ENCODE data around the gene GALNT14.
A peak's percentile ranks its signal among the peaks of the same experiment; 100 is the strongest.
"Not testable (repeated sequence)": the region's sequence is repeated elsewhere in the genome, so short reads cannot be mapped to it uniquely, and the experiment has no call there.

Gene GALNT14

DNA sequence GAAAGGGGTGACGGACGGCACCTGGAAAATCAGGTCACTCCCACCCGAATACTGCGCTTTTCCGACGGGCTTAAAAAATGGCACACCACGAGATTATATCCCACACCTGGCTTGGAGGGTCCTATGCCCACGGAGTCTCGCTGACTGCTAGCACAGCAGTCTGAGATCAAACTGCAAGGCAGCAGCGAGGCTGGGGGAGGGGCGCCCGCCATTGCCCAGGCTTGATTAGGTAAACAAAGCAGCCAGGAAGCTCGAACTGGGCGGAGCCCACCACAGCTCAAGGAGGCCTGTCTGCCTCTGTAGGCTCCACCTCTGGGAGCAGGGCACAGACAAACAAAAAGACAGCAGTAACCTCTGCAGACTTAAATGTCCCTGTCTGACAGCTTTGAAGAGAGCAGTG is 233.8 kb downstream of the GALNT14 start:
- DNase-seq (ENCODE audit: low read depth in 1 of 2, low spot score in 1 of 2), result not testable (repeated sequence)

DNA sequence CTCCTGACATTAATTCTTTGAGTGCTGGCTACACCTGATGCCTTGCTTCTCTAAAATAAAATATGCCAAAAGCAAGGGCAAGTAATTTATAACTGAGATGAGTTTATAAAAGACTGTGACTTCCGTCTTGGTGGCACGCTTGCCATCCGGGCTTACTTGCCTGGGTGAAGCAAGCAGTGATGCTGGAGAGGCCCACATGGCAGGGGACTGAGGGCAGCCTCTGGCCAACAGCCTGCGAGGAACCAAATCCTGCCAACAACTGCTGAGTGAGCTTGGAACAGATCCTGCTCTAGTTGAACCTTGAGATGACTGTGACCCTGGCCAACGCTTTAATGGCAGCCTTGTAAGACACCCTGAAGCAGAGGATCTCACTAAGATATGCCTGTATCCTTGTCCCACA is 234.9 kb downstream of the GALNT14 start:
- no peak for DNase-seq (ENCODE audit: low read depth in 1 of 2, low spot score in 1 of 2)

DNA sequence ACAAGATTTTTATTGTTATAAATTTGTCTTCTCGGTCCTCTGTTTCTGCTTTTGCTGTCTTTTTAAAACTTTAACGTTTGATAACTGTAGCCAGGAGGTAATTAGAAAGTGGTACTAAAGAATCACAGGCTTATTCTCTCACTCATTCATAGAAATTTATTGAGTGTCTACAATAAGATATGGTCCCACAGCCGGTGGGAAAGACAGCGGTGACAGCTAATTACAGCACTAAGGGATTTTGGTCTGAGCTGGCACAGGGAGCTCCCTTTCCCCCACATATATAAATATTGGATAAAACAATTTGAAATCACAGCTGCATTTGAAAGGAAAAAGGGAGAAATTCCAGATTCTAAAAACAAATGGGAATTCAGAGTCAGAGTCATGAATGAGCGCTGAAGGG is 237.9 kb downstream of the GALNT14 start:
- DNase-seq (ENCODE audit: low read depth in 1 of 2, low spot score in 1 of 2), result no peak

DNA sequence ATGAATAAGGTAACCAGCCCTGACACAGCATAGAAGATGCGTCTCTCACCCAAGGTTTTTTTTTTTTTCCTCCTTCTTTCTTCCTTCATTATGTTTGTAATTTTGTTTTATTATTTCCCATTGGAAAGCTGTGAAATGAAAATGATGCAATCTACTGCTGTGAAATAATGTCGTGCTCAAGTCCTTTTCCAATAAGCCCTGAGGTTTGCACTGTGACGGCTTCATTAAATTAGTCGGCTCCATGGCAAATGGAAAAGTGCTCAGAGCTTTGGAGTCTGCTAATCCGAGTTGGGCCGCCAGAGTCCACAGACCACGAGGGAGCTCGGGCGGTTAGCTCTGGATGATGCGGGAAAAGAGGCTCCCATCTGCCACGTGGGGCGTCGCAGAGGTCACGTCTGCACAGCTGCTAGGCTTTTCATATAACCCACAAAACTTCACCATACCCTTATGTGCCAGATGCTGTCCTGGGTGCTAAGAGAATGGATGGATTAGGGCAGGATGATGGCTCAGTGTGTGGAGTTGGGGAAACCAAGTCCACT is 238.7 kb downstream of the GALNT14 start:
- no peak for DNase-seq (ENCODE audit: low read depth in 1 of 2, low spot score in 1 of 2)

DNA sequence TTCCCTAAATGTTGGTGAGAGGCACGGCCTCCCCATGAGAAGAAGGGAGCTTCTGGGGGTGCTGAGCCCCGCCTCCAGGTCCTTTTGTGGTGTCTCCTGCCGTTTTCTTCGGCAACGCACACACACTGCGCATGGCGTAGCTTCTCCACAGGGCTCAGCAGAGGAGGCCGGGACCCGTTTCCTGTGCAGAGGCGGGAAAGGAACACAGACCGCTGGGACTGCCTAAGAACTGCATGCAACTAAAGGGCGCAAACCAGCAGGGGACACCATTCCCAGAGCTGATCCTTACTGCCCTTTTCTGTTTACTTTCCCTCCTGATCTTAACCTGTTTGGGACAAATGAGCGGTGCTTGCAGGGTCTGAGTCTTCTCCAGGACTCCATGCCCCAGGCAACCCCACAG is 240.7 kb downstream of the GALNT14 start:
- DNase-seq (ENCODE audit: low read depth in 1 of 2, low spot score in 1 of 2), result no peak

DNA sequence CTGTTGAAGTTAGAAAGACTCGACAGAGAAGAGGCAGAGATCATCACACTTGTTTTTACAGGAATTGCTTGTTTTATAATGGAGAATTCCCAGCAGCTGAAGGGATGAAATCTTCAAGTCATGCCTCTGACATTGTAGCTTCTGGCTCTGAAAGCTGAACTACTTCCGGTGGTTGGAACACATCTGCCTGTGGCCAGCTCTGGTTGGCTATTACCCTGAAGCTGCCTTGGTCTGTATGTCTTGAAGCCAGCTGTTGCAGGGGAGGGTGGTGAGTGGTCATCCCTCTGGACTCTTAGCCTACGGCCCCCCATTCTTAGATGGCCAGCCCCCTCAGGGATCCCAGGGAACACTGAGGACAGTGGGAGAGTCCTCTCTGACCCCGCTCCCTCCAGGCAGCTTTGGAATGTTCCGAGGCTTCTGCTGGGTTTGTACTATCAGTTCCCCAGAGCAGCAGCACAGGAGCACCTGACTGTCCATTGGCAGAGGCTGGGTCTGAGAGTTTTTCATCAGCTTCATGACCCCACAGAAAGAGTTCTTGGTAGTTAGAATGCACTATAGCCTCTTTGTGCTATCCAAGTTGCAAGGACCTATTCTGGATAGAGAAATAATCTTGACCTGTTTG is 243.6 kb downstream of the GALNT14 start:
- no peak for DNase-seq (ENCODE audit: low read depth in 1 of 2, low spot score in 1 of 2)

DNA sequence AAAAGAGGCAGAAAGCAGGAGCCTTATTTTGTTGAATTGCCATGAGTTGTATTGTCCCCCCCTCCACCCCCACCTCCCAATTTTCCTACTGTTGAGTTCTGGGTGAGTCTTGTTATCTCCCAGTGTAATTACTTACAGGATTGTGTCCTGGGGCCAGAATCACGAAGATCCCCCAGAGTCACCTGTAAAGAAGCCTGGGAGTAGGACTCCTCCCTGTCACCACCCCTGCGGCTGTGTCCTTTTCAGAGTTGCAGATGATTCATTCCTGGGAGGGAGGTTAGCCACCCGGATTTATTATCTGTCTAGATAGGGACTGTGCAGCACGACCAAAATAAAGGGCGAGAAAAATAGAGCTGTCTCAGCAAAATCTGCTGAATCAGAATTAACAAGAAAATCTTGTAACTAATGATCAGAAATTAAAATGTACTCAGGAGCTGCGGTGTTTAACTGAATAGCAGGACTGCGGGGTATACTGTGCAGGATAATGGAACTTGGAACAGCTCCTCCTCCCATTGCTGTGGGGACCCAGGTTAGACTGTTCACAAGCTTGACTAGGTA is 249.3 kb downstream of the GALNT14 start:
- DNase-seq (ENCODE audit: low read depth in 1 of 2, low spot score in 1 of 2), result no peak

DNA sequence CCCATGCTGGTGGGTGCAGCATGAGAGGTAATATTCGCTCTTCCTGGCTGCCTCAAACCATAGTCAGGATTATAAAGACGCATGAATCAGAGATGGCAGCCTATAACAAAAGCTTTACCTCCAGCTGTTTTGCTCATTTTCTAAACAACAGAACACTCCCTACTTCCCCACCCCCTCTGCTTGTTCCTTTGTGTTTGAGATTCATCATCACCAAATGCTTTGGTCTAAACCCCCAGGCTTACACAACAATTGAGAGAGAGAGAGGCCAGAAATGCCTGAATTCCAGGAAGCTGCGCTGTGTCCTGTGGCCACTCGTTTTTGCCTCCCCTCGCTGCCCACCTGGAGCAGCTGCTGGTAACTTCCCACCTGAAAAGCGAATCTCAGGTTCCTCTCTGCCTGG is 252.2 kb downstream of the GALNT14 start:
- no peak for DNase-seq (ENCODE audit: low read depth in 1 of 2, low spot score in 1 of 2)

DNA sequence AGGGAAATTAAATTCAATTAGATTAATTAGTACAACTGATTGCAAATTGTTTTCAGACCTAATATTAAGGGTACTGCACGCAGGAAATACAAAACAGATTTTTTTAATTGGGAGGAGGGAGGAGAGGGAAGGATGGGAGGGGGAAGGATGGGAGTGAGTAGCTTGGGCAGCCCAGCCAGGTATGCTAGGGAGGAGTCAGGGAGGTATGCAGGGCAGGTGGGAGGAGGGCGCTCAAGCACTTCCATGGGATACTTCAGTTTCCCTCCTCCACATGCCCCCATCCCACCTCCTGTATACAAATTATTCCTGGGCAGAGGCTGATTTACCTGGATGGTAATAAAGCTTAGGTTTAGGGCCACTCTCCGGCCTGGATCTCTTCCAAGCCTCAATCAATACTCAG is 254.4 kb downstream of the GALNT14 start:
- DNase-seq (ENCODE audit: low read depth in 1 of 2, low spot score in 1 of 2), result no peak

DNA sequence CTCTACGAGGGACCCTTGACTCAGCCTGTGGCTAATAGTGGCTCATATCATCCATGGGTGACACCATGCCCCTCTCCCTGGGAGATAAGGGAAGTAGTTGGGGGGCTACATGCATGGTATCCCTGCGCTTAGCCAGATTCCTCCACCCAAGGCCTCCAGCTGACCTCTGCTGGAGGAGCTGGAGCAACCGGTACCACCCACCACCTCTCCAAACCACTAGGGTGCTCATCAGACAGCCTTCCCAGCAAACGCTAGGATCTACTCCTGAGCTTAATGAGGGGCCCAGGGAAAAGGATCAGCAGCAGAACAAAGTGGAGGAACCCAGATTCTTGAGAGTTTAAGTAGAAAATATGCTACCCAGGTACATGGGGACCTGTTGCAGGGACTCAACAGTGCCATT is 255.1 kb downstream of the GALNT14 start:
- DNase-seq (ENCODE audit: low read depth in 1 of 2, low spot score in 1 of 2), result no peak

DNA sequence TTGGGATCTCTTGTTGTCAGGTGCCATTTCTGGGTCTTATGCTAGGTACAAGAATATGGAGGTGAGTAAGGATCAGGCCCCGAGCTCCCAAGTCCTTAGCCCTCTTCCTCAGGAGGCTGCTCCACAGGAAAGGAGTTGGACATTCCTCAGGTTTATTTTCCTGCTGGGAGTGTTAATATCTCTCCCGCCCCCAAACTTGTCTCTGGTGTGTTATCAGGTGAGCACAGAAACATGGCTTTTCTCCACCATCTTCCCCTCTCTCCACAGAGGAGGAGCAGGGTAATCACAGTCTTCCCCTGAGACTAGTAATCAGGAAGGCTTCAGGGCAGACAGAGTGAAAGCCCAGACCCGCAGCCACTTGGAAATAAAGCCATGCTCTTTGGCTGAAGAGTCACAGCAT is 257.7 kb downstream of the GALNT14 start:
- DNase-seq (ENCODE audit: low read depth in 1 of 2, low spot score in 1 of 2), result no peak

DNA sequence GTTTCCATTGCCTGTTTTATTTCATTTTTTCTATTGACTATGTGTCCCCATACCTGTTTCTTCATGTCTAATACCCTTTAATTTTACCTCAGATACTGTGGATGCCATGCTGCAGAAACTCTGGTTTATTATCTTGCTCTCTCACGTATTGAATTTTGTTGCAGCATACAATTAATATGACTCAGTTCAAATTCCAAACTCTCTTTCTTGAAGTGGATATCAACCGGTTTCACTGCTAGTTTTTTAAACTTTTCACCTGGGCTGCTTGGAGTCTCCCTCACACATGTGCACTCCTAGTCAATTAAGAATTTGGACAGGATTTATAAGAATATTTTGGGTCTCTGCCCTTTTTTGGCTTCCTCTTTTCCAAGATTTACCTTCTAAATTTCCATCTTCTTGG is 260.4 kb downstream of the GALNT14 start:
- DNase-seq (ENCODE audit: low read depth in 1 of 2, low spot score in 1 of 2), result no peak

DNA sequence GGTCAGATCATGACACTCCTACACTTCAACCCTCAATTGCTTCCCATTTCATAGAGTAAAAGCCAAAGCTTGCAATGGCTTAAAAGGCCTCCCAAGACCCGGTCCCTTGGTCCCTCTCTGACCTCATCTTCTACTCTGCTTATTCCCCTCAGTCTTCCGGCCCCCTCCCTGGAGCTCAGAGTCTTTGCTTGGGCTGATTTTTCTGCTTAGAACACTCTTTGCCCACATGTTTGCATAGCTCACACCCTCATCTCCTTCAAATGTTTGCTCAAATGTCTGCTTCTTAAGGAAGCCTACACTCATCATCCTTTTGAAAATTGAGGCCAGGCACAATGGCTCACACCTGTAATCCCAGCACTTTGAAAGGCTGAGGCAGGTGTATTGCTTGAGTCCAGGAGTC is 265.4 kb downstream of the GALNT14 start:
- DNase-seq (ENCODE audit: low read depth in 1 of 2, low spot score in 1 of 2), result no peak

DNA sequence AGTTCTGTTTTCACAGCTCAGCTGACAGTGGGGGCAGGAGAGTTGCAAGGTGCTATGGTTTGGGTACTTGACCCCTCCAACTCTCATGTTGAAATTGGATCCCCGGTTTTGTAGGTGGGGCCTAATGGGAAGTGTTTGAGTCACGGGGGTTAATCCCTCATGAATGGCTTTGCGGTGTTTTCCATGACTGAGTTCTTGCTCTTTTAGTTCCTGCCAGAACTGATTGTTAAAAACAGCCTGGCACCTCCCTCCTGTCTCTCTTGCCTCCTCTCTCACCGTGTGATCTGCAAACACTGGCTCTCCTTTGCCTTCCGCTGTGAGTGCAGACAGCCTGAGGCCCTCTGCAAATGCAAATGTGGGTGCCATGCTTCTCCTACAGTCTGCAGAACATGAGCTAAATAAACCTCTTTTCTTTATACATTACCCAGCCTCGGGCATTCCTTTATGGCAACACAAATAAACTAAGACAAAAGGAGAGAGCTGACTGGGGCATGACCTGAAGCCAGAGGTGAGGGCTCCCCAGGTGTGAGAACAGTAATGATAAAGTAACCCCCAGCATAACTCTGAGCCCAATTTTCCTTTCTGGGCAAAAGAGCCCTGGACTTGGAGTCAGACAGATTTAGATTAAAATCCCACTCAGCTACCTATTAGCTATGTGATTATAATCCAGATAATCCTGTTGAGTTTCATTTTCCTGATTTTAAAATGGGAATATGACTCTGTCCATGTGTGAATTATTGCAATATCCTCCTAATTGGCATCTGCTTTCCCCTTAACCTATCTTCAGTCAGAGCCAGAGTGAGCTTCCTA is 266.1 kb downstream of the GALNT14 start:
- DNase-seq (ENCODE audit: low read depth in 1 of 2, low spot score in 1 of 2), result no peak

DNA sequence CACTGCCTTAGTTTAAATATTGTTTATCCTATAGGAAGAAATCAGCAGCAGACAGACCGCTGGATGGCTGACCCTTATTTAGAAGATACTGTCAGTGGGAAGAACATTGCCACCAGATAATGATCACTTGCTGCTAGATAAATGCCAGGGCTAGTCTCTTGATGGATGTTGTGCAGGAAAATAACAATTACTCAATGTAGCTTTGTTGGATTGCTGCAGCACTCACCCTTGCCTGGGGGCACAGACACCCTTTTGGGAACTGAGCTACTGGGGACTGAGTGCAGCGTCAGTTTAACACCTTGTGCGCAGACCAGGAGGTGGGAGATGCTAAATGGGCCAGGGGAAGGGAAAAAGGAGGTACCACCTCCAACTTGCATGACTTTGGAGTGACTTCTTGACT is 266.8 kb downstream of the GALNT14 start:
- no peak for DNase-seq (ENCODE audit: low read depth in 1 of 2, low spot score in 1 of 2)

DNA sequence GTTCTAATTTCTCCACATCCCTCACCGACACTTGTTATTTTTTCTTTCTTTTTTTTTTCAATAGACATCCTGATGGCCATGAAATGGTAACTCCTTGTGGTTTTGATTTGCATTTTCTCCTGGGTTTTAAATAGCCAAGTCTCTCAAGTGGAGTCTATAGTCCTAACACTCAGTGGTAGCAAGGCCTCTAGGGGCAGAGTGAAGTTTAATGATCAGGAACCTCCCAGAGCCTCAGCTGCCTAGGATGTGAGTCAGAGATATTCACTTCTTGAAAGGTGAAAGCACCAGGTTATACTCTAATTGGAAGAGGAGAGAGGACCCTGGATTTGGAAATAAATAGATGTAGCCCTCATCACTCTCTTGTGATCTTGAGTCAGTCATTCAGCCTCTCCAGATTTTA is 268.3 kb downstream of the GALNT14 start:
- no peak for DNase-seq (ENCODE audit: low read depth in 1 of 2, low spot score in 1 of 2)

DNA sequence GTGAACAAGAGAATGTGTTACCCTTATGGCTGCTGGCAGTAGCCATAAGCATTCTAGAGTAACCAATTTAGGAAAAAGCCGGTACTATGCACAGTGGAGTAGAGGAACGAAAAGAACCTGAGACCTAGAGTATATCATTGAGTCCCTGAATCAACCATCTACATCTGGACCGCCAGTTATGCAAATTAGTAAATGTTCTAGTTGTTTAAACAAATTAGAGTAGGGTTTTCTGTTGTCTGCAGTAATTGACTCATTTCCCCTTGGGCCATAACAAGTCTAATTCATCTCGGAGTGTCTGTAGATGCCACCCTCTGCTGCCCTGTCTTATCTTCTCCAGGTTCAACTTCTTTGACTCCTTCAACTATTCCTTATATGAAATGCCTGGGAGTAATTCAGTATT is 270.9 kb downstream of the GALNT14 start:
- DNase-seq (ENCODE audit: low read depth in 1 of 2, low spot score in 1 of 2), result no peak

DNA sequence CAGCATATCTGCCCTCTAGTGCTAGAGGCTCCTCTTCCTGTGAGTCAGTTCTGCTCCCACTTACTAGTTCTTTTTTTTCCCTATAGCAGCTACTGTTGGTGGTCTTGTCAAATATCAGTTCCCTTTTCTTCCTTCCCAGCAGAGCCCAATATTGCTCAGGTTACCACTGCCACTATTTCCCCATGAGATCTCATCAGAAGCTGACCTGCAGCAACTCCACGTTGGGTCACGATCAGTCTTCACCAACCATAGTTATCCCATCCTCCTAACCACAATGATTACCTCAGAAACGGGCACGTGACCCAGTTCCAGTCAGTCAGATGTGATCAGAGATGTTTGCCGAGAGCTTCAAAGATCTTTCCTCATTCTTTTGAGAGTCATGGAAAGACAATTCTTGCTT is 271.3 kb downstream of the GALNT14 start:
- no peak for DNase-seq (ENCODE audit: low read depth in 1 of 2, low spot score in 1 of 2)

DNA sequence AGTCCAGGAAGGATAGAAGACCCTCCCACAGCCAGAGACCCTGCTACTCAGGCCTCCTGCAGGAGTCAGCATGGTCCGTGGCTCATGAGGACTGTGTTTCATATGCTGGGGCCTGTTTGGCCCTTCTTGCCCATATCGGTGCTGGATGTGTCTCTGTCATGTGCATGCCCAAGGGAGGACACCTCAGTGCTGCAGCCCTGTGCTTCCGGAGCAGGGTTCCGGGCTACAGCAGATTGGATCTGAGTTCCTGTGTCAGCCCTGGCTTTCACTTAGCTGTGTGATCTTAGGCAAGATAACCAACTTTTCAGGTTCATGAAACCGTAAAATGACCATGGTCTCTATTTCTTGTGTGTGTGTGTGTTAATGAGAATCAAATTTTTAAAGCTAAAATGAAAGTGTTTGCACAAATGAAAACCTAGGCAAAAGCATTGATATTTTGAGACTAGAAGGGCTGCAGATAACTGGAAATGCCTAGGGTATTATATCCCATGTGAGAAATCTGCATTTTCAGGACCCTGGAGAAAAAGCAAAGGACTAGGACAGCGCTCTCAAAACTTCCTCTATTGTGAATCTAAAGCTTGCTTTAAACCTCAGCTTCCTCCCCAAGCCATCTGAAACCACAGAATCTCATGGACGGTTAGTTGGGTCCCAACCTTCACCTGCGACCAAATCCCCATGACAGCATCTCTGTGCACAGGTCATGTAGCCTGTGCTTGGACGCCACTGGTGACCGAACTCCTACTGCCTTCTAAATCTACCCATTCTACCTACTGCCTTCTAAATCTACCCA is 272.2 kb downstream of the GALNT14 start:
- DNase-seq (ENCODE audit: low read depth in 1 of 2, low spot score in 1 of 2), result no peak

DNA sequence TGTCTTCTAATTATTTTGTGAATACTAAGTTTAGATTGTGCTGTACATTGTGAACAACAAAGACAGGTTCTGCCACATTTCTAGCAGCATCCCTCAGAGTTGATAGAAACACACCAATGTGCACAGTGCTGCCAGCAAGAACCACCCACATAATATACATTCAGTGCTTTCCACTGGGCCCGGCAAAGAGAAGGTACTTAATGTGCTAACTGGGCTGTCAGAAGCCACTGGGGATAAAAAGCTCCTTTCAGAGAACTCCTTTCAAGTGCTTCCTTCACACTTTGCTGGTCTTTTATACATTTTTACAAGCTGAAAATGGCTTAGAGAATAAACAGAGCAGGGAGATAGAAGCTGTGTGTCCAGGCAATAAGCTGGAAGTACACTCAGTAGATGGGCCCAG is 273.0 kb downstream of the GALNT14 start:
- no peak for DNase-seq (ENCODE audit: low read depth in 1 of 2, low spot score in 1 of 2)

DNA sequence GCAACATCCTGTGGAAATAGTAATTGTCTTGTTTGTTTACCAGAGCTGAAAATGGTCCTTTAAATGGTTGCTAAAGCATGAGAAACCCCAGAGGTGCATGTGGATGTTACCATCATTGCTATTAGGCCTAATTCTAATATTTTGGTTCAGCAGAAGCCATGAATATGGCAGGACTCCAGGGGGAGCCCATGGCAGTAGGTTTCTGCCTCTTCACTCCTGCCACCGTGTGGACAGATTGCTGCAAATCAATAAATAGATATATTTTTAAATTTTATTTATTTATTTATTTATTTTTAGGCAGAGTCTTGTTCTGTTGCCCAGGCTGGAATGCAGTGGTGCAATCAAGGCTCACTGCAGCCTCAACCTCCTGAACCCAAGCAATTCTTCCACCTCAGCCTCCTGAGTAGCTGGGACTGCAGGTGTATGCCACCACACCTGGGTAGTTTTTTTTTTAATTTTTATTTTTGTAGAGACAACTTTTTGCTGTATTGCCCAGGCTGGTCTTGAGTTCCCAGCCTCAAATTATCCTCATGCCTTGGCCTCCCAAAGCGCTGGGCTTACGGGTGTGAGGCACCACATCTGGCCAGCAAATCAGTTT is 276.1 kb downstream of the GALNT14 start:
- DNase-seq (ENCODE audit: low read depth in 1 of 2, low spot score in 1 of 2), result peak in 1 of 2 donors; percentile 33

Measured in activated CD4-positive, alpha-beta T cell treated with anti-CD3 and anti-CD28 coated beads, Interleukin-2, amount 50 U/mL, for 24 hours (primary cell).